Hindlimb muscle (tissue), 1 donor: ENCODE results near the gene ARSI. TPM values are rescaled to one million over a fixed set of nuclear protein-coding genes. Genes with fewer than 3 reads are reported as not detected.

Experiments
- DNase-seq: peaks from one replicate; pipeline ENCODE4 v3.0.0-alpha.2; 2013
- polyA plus RNA-seq: library from polyadenylated mRNA; unstranded; fragments of 120-200 nt; gene quantifications from one replicate; pipeline ENCODE4 v1.2.1, GENCODE V29; 2013; ENCODE audit not compliant: insufficient read length

The ARSI gene
- polyA plus RNA-seq, 1 donor = 8.2 TPM

GRCh38 chr5:150306775-150307174, 4.1 kb upstream of the ARSI start:
- no peak for DNase-seq

GRCh38 chr5:150305557-150305956, 2.9 kb upstream of the ARSI start:
- DNase-seq = no peak

DNA sequence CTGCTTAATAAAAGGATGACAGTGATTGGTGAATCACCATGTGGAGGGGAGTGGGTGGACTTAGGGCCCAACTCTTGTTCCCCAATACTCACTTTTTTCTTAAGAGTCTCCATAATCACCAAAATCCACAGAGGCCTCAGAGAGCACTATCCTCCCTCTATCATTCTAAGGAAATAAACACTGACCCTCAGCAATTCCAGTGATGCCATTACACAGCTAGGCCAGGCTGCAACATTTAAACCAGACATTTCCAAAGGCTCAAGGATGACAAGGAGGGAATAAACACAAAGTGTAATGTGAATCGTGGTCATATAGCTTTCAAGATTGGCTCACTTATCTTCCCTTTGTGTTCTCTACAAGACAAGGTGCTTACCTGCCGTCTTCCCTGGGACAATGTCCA, 2.4 kb upstream of the ARSI start:
- no peak for DNase-seq

DNA sequence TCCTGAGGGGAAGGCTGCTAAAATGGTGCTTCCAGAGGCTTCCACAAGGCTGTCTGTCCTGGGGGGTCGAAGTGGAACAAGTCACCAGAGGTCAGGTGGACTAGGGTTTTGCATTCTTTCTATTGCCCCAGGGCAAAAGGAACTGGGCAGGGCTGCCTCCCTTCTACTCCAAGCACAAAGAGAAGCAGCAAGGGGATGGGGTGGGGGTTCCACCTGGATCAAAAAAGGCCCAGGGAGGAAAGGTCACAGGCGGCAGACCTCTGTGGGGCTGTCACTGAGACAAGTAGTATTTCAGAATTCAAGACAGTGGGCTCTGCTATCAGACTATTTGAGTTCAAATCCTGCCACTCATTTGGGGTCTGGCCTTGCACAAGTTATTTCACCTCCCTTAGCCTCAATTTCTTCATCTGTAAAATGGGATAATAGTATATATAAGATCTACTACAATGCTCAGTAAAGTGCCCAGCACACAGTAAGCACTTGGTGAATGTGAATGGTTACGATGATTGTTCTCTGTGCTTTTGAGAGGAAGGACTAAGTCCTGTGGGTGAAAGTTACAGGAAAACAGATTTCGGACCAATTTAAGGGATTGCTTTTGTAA, 1.9 kb upstream of the ARSI start:
- no peak for DNase-seq

DNA sequence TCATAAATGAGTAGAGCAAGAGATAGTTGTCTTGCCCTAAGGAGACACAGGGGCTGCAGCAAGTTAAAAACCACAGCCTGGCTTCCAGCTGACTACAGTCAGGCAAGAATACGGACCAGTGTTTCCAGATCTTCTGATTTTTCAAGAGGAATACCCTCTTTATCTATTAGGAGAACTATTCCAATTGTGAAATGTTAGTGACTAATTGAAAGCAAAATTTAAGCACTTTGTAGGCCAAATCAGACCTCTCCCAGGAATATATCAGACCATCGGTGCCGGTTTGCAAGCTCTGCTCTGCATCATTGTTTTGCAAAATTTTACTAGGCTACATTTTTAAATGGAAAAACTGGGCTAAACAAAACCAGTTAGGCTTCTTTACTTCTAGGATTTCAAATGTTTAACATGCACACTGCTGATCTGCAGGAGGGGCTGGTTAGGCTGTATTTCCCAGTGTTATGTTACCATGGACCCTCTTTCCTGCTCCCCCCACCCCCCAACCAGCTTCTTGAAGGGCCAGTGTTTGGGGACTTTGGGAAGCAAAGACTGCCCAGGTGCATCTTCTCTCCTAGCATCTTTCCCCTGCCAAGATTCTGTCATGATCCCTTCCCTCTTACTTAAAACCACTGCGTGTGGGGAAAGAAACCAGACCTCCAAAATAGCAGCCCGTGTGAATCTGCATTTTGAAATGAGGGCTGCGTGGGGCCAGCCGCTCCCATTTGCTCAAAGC, 1.1 kb upstream of the ARSI start:
- DNase-seq = no peak

- no peak for DNase-seq
Observed at GRCh38 chr5:150303070-150303615, 438 bp upstream of the ARSI start.

DNA sequence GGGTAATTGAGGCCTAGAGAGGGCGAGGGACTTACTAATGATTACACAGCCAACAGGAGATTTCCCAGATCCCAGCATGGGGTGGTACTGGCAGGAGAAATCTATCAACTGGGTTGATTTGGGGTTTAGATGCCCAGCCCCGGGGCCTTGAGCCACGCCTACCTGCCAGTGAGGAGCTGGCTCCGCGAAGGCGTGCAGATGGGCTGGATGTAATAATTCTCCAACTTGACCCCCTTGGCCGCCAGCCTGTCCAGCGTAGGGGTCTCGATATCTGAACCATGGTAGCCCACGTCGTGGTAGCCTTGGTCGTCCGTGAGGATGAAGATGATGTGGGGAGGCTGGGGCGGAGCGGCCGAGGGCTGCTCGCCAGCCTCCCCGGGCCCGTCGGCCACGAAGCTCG, 804 bp downstream of the ARSI start:
- DNase-seq = no peak

DNA sequence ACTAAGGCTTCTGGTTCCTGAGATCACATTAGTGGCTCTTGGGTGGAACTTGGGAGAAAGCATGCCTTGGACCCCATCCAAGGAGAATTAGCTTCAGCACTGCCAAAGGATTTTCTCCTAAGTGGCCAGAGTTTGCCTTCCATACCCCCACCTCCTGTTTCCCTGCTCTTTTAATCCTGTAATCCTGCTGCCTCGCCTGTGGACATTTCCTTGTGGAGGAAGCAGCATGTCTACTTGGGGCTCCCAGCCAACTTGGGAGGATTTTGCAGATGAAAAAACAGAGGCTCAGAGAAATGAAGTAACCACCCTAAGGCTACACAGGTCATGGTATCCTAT, 1.6 kb downstream of the ARSI start:
- no peak for DNase-seq

- no peak for DNase-seq
Observed at GRCh38 chr5:150300496-150301169, 2.1 kb downstream of the ARSI start.

- DNase-seq = no peak
Observed at GRCh38 chr5:150299571-150300327, 3.0 kb downstream of the ARSI start.

- no peak for DNase-seq
Observed at GRCh38 chr5:150298701-150299451, 3.8 kb downstream of the ARSI start.

- DNase-seq = no peak
Observed at GRCh38 chr5:150297934-150298595, 4.6 kb downstream of the ARSI start.

DNA sequence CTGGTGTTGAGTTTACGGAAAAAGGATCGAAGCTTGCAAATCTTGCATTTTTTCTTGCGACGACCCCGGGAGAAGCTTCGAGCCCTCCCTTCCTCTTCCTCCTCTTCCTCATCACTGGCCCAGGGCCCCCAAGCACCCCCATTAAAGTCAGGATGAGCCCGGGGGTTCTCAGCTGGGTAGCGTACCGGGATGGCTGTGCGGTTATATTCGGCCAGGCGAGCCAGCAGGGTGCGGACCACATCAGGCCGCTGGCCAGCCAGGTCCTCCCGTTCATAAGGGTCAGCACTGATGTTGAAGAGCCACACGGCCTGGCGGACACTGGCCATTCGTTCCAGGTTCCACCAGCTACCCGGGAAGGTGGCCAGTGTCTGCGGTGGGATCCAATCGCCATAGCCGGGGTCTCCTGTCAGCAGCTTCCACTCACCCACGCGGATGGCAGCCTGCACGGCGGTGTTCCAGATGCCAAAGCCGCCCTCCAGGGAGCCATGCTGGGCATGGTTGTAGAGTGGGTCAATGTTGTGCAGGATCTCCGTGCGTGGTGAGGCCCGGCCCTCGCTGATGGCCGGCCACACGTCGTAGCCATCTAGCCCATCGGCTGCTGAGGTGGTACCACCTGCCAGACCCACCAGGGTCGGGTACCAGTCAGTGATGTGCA, 5.3 kb downstream of the ARSI start:
- DNase-seq = no peak

- DNase-seq = no peak
Observed at GRCh38 chr5:150296496-150296895, 6.2 kb downstream of the ARSI start.

- no peak for DNase-seq
Observed at GRCh38 chr5:150295741-150296486, 6.8 kb downstream of the ARSI start.

DNA sequence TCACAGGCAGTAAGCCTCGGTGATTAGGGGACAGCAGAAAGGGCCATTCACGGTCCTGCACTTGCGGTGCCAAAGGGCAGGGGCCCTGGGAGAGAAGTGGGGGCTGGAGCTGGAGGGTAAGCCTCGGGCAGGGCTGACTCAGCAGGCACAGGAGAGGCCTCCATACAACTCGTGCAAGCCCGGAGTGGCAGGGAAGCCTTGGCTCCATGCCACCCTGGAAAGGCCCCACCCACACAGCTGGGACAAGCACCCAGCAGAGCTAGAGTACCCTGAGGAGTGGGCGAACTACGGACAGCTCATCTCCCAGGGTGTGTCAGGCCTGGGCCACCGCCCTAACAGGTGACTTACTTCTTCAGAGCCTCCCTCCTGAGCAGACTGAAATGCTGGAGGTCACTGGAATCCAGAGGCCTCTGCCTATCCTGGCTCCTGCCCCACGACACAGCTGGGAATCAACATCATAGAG, 7.5 kb downstream of the ARSI start:
- no peak for DNase-seq

- DNase-seq = no peak
Observed at GRCh38 chr5:150294551-150295071, 8.1 kb downstream of the ARSI start.

DNA sequence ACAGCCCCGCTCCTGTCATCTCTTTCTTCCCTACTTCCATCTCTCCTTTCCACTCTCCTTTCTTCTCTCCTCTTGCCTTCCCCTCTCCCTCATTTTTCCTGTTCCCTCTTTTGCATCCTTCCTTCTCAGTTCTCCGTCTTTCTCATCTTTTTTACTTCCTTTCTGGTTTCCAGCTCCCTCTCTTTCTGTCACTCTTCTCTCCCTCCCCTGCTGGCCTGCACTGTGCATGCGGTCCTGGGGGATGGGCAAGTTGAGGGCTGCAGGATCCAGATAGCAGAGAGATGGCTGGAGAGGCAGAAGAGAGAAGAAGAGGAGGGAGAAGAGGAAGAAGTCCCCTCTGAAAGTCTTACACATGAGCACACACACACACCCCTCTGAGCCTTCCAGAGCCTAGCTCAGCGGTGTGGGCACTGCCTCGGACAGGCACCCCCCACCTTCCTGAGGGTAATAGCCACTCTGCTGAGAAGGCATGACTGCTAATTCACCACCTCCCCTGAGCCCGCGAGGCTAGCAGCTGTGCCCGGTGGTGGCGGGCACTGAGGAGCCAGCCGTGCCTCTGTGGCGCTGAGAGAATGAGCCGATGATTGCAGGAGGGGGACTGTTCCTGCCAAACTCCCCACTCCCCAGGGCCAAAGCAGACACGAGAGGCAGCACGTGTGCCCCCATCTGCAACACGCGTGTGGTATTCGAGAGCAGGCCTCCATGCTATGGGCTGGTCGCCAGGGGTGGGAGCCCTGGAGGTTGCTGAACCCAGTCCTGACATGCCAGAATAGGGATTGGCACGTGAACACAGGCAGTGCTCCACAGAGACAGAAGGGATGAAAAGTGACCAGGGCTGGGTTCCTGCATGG, 9.4 kb downstream of the ARSI start:
- no peak for DNase-seq
